H1 (cell line): ENCODE measurements around the gene FGF5.
"Not testable (repeated sequence)": the region's sequence is repeated elsewhere in the genome, so short reads cannot be mapped to it uniquely, and the experiment has no call there.

Source experiments
- CTCF ChIP-seq, 3 experiments: IDR thresholded peaks; 1 replicate in 2 of 3; 2 replicates in 1 of 3; pipeline versions ENCODE4 v1.5.1 to v1.6.1; 2011; ENCODE audit warnings: low read length in 3 of 3, mild to moderate bottlenecking in 3 of 3, inconsistent platforms in 2 of 3, low read depth in 1 of 3, moderate library complexity in 1 of 3; ENCODE audit not compliant: insufficient read depth in 1 of 3; ENCODE audit errors: control extremely low read depth in 1 of 3
- EP300 ChIP-seq, 2 experiments: IDR thresholded peaks; 1 replicate in 1 of 2; 2 replicates in 1 of 2; pipeline ENCODE4 v1.6.1; 2011 to 2012; ENCODE audit warnings: low read depth in 2 of 2, low read length in 2 of 2, mild to moderate bottlenecking in 2 of 2, borderline replicate concordance in 1 of 2, inconsistent platforms in 1 of 2, moderate library complexity in 1 of 2
- EZH2 ChIP-seq: fragments of 200-600 bp; sonication (generic); IDR thresholded peaks from 2 replicates; pipeline ENCODE4 v1.7.1; 2012; ENCODE audit warnings: low read depth, mild to moderate bottlenecking, moderate library complexity, low read length, inconsistent platforms; ENCODE audit not compliant: severe bottlenecking
- JUN ChIP-seq: IDR thresholded peaks from 2 replicates; pipeline ENCODE4 v1.6.1; 2011; ENCODE audit warnings: low read depth, mild to moderate bottlenecking, improper control_type of control experiment, low read length
- POLR2A ChIP-seq, 2 experiments: IDR thresholded peaks; 1 replicate in 1 of 2; 2 replicates in 1 of 2; pipeline ENCODE4 v1.6.1; 2011; ENCODE audit warnings: low read depth in 2 of 2, low read length in 2 of 2, mild to moderate bottlenecking in 2 of 2; ENCODE audit errors: control extremely low read depth in 1 of 2
- POLR2AphosphoS5 ChIP-seq: IDR thresholded peaks from 2 replicates; pipeline ENCODE4 v1.6.1; 2011; ENCODE audit warnings: low read depth, low read length
- SP2 ChIP-seq: IDR thresholded peaks from 2 replicates; pipeline ENCODE4 v1.6.1; 2012; ENCODE audit warnings: mild to moderate bottlenecking, low read length, inconsistent platforms
- TAF1 ChIP-seq: IDR thresholded peaks from 2 replicates; pipeline ENCODE4 v1.6.1; 2011; ENCODE audit warnings: mild to moderate bottlenecking, low read depth, low read length
- TF ChIP-seq, protein P1 (sequence below): IDR thresholded peaks from 2 replicates; pipeline ENCODE4 v1.6.1; 2011; ENCODE audit warnings: low read length, improper control_type of control experiment

DNA sequence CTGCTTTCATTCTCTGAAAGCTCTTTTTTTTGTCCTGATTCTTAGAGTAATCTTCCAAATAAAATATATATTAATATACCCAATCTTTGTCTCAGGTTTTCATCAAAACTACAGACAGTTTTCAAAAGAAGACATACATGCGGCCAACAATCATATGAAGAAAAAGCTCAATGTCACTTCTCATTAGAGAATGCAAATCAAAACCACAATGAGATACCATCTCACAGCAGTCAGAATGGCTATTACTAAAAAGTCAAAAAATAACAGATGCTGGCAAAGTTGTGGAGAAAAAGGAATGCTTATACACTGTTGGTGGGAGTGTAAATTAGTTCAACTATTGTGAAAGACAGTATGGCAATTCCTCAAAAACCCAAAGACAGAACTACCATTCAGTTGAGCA lies 19.0 kb upstream of the FGF5 start:
- TF ChIP-seq EZH2; POLR2AphosphoS5; CTCF (IDR thresholded peaks at IDR 0.05; ENCODE audit: control extremely low read depth in 1 of 3, insufficient read depth in 1 of 3, low read depth in 1 of 3, low read length in 3 of 3); TAF1; EP300 (IDR thresholded peaks at IDR 0.05; ENCODE audit: borderline replicate concordance in 1 of 2, low read depth in 2 of 2, low read length in 2 of 2); POLR2A (IDR thresholded peaks at IDR 0.05; ENCODE audit: control extremely low read depth in 1 of 2, low read depth in 2 of 2, low read length in 2 of 2); SP2; JUN: not testable (repeated sequence)
- TF ChIP-seq, protein P1, sequence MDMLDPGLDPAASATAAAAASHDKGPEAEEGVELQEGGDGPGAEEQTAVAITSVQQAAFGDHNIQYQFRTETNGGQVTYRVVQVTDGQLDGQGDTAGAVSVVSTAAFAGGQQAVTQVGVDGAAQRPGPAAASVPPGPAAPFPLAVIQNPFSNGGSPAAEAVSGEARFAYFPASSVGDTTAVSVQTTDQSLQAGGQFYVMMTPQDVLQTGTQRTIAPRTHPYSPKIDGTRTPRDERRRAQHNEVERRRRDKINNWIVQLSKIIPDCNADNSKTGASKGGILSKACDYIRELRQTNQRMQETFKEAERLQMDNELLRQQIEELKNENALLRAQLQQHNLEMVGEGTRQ = not testable (repeated sequence)
